Measurements from ENCODE around the gene GIT1.
A peak's percentile ranks its signal among the peaks of the same experiment; 100 is the strongest.

Gene GIT1

DNA sequence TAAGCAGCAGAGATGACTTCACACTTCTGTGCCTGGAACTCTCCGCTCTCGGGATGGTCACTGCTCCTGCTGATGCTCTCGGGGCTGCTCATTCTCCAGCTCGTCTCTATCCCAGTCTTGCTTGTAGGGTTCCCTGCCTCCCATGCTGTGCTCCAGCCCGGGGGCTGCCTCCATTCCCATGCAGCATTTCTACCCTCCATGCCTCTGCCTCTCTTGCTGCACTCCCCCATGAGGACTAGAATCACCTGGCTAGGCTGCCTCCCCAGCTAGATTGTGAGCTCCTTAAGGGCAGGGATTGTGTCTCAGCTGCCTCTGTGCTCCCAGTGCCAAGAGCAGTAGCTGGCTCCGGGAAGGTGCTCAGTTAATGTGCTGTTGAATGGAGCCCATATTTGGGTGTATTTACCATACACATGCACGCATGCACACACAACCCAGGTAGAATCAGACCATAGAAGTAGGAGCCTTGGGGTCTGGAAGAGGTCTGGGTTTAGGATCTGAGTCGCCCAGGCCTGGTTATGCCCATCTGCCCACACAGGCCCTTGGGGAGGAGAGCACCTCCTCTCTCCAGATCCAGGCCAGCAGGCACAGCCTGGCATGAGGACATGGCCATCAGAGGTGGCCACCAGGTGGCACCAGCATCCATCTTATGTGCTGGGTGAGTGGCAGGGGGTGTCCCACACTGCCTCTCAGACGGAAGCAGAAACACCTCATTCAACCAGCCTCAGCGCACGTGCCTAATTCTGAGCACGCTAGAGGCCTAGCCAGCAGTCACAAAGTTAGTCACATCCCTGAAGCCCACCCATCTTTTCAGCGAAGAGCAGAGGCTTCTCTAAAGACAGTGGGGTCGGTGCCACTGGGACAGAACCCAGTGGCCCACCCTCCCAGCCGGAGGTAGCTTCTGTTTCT, 9.3 kb downstream of the GIT1 start:
- peak; percentile 92 for DNase-seq (ENCODE audit: low spot score)

DNA sequence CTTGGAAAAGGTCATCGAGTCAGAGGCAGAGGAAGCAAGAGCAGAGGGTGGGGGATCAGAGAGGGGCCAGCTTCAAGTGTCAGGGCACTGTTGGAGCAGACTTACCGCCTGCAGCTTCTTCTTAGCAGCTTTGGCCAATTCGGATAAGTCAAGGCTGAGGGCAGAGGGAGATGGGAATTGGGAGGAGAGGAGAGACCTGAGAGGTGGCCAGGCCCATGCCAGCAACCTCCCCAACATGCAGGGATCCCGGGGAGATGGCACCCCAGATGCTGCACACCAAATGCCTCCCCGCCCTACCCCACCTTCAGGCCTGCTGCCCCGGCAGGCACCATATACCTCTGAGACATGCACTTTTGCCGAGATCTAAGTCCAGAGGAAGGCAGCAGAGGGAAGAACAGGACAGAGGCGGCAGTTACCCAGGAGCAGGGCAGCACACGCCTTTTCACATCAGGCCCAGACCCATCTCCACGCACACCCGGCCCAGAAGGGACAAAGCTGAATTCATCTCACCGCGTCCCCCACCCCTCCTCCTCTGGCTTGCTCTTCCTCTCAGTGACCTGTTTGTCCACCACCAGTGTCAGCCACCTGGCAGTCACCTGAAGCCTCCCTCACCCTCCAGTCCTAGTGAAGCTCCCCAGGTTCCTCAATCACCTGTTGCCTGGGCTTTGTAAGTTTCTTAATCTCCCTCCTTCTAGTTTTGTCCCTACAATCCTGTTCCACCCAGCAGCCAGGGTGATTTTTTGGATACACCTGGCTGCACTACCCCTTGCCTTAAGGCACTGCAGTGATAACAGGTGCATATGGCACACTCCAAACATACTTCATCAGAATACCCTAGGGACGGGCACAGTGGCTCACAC, 10.6 kb downstream of the GIT1 start:
- no peak for DNase-seq (ENCODE audit: low spot score)

DNA sequence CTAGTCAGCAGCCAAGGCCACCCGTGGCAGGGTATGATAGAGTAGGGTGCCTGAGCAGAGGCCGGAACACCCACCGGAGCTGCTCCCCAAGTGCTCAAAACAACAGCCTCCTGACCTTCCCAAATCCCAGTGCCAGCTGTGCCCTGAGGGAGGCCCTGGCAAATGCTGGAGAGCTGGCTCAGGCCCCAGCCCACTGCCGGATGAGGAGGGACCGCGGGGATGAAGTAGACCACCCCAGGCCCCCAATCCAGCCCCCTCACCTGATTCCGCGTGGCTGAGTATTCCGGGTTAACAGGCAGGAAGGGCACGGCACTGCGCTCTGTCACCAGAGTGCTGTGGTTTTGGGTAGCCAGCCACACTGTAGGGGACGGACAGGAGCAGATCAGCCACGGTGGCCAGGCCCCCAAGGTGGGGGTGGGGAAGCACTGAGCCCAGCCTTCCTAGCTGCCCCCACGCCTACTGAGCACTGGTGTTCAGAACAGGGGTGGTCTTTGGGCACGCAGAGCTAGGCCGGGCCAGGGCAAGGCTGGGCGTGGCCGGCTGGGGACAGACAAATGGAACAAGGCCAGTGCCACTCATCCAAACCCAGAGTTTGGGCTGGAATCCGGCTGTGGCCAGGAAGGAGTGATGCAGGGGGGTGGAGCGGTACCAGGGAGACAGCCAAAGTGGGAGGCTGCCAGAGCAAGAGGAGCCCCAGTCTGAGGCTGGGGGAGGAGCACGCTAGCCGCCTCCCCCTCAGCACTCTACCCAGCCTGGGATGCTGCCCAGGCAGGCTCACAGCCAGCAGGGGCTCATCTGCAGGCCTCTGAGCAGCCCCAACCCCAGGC, 11.8 kb downstream of the GIT1 start:
- DNase-seq (ENCODE audit: low spot score), result no peak

DNA sequence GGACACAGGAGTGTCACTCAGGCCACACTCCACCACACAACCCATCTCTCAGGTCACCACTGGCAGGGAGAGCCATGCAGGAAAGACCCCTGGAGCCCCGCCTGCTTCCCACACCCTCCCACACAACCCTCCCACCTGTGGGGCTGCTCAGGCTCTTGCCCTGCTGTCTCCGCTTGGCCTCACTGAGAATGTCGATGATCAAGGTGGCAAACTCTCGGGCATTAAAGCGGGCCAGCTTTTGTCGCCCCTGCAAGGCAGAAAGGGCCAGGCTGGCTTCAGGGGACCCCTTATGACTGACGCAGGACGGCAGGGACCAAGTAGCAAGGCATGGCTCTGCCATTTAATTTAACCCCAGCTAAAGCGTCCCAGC, 12.5 kb downstream of the GIT1 start:
- no peak for DNase-seq (ENCODE audit: low spot score)

DNA sequence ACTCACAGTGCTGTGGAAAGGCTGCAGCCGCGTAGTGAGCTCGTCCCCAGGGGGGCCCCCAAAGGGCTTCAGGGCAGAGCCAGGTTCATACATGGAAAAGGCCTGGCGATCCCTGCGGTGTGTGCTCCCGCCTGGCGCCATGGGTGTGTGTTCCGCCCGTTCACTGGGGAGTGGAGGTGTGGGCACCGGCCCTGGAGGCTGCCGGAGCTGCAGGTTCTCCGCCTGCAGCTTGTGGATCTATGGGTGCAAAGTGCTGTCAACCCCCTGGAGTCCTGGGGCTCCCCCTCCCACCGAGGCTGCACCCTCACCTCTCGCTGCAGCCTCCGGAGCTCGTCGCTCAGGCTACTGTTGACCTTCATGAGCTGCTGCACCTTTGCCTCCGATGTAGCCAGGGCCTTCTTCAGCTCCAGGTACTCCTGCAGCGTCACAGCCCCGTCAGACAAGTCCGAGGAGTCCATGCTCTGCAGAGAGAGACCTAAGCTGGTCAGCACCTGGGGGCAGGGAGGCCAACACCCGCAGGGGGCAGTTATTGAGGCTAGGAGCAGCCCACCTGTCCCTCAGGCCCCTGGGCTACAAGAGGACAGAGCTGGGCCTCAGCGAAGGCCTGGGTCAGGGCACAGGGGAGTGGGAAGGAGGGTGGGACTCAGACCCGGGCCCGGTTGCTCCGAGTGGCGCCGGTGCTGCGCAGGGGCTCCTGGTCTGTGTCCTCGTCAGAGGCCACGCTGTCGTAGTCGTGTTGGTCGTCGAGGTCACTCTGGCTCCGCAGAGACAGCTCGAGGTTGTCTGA, 13.0 kb downstream of the GIT1 start:
- no peak for DNase-seq (ENCODE audit: low spot score)

DNA sequence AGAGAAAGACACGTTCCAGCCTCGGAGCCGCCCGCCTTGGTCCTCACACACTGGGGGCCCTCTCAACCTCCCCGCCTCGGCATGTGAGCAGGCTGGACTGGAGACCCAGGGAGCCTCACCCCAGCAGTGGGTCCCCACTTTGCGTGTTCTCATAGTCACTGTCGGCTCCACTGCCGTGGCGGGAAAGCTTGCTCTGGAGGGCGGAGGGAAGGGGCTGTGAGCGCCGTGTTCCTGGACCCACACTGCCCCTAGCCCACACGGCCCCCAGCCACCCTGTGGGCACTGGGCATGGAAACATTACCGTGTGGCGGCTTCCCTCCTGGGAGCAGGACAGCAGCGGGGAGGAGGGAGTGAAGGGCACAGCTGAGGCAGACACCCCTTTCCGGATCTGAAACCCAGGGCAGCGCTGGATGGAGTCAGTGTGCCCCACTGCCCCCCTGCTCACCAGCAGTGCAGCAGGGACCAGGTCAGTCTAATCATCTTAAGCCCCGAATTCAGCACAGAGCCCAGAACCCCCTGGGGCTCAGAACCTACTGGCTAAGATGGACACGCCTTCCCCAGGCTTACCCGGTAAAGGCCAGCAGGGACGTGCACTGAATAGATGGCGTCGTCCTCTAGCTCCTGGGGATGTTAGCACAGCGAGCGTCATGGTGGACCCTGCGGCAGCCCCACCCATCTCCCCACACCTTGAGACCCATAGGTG, 13.8 kb downstream of the GIT1 start:
- DNase-seq (ENCODE audit: low spot score), result no peak

DNA sequence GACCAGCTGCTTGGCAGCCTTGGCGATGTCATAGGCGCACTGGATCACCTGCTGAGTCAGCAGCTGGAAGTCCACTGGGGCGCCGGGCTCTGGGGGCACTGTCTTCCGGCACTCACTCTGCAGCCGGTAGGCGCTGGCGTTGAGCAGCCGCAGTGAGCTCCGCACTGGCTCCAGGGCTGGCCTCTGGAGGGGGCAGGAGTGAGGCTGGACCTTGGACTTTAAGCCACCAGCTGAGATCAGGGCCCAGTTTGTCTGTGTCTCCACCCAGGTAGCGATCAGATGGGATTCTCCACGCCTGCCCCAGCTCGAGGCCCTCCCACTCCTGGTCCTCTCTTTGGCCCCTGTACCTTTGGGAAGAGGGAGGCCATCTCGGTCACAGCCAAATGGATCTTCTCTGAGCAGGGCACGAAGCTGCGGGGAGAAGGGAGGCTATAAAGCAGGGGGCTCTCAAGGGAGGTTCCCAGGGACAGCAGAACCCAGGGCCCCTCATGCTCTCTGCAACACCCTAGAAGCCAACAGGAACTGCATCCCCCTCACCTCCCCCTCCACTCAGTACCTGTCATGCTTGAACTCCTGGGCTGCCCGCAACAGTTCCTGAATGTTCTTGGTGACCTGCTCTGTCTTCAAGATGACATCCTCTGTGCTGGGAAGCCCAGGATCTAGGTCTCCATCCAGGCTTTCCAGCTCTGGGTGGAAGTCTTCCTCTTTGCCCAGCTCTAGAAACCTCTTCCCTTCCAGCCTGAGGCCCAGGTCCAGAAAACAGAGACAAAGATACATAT, 14.5 kb downstream of the GIT1 start:
- no peak for DNase-seq (ENCODE audit: low spot score)

DNA sequence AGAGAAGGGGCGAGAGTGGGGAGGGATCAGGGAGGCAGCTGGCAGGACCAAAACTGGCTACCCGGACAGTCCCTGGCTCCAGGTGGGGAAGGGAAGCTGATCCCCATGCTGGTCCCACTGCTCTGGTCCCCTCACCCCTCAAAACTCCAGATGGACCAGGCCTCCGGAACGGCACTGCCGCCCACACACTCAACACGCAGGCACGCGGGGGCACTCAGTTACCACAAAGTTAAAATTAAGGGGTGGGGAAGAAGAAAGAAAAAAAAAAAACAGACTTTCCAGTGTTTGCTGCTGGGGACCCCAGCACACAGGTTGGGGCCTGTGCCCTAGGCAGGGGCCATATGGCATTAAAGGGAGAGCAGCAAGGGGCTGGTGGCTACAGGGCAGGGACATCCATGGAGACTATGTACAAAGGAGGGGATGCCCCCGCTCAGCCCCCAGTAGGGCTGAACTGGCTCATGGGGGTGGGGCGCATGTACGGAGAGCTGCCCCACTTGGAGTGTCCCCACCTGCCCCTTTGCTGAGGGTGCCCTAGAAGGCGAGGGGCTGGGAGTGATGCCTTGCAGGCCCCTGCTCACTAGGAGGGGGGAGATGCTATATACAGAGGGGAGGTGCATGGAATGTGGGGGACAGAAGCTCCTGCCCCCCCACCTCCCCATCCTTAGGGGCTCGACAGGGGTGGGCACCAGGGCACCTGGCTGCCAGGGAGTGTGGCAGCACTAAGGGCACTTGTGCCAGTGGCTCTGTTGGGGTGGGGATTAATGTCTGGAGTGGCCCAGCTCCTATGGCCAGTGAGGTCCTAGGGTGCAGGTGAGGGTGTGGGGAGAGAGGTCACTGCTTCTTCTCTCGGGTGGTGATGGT, 15.3 kb downstream of the GIT1 start:
- no peak for DNase-seq (ENCODE audit: low spot score)

DNA sequence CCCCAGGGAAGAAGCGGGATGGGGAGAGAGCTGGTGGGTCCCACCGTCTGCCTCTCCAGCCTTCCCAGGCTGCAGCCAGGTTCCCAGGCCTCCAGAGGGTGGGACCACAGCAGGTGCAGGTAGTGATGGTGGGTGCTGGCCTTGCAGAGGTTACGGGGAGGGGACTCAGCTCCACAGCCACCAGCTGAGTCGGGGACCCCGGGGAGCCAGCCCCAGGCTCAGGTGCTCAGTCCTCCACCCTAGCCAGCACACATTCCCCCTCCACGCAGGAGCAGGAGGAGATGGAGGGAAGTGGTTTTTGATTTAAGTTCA, 15.9 kb downstream of the GIT1 start:
- DNase-seq (ENCODE audit: low spot score), result no peak

DNA sequence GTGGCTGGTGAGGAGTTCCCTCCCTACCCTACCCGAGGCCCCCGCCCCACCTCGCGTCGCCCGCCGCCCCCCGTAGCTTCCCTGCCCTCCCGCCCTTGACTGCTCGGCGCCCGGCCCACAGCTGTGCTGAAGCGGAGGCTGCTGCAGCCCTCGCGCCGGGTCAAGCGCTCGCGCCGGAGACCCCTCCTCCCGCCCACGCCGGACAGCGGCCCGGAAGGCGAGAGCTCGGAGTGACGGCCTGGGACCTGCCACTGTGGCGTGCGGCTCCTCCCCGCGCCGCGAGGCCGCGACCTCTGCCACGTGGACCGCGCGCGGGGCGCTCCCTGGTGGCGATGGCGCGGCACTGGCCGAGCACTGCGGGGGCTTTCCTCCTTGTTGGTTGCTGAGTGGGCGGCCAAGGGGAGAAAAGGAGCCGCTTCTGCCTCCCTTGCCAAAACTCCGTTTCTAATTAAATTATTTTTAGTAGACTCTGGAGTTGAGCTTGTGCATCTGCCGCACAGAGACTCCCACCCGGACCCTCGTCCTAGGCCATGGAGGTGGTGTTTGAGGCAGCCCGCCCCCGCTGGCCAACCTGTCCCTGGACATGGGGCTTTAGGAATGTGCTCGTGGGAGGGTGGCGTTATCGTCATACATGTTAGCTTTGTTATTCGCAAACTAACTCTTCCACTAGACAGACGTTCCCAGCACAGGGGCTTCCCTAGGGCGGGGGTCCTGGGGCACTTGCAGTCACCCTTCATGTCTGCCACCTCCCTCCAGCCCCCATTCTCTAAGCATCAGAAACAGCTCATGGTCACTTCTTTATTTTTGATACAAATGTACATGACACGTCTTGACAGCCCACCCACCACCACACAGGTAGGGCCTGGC, 16.5 kb downstream of the GIT1 start:
- DNase-seq (ENCODE audit: low spot score), result peak; percentile 33

DNA sequence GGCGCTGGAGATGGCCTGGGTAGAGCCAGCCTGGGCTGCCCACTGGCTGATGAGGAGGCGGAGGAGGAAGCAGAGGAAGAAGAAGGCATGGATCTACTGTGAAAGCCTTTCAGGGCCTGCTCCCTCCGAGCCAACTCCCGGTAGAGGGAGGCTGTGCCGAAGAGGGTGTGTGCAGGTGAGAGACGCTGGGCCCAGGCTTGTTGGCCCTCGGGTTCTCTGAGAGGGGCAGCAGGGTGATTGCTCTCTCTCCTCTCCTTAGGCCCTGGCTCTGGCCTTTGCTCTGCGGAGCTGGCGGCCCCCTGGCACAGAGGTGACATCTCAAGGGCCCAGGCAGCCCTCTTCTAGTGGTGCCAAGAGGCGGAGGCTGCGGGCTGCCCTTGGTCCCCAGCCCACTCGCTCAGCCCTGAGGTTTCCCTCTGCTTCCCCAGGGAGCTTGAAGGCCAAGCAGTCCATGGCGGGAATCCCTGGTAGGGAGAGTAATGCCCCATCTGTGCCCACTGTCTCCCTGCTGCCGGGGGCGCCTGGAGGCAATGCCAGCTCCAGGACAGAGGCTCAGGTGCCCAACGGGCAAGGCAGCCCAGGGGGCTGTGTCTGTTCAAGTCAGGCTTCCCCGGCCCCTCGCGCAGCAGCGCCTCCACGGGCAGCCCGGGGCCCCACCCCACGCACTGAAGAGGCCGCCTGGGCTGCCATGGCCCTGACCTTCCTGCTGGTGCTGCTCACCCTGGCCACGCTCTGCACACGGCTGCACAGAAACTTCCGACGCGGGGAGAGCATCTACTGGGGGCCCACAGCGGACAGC, 17.4 kb downstream of the GIT1 start:
- DNase-seq (ENCODE audit: low spot score), result no peak

DNA sequence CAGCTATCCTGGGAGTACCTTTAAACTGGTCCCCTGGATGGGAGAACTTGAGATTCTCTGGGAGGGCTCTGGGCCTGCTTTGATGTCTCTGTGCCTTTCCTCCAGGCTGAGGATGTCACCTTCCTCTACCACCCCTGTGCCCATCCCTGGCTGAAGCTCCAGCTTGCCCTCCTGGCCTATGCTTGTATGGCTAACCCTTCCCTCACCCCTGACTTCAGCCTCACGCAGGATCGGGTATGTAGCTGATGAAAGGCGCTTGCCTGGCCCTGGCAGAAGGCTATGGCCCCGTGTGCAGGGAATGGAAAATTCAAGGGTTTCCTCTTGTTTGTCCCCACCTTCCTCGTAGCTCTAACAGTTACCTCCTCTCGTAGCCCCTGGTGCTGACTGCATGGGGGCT, 18.0 kb downstream of the GIT1 start:
- no peak for DNase-seq (ENCODE audit: low spot score)

DNA sequence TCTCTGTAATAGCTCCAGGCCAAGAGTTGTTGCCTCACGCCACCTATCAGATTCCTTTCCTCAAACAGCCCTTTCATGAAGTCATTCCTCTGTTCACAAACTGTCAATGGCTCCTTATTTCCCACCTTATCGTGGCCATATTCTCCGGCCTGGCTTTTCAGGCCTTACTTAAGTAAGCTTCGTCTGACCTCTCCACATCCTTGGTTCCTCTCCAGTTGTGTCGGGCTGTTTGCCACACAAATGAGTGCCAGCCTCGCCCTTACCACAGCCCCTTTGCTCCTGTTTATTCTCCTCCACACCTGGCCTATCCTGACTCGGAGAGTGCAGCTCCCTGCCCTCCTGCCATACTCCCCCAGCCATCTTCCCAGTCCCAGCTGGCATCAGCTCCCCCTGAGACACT, 18.9 kb downstream of the GIT1 start:
- DNase-seq (ENCODE audit: low spot score), result no peak

DNA sequence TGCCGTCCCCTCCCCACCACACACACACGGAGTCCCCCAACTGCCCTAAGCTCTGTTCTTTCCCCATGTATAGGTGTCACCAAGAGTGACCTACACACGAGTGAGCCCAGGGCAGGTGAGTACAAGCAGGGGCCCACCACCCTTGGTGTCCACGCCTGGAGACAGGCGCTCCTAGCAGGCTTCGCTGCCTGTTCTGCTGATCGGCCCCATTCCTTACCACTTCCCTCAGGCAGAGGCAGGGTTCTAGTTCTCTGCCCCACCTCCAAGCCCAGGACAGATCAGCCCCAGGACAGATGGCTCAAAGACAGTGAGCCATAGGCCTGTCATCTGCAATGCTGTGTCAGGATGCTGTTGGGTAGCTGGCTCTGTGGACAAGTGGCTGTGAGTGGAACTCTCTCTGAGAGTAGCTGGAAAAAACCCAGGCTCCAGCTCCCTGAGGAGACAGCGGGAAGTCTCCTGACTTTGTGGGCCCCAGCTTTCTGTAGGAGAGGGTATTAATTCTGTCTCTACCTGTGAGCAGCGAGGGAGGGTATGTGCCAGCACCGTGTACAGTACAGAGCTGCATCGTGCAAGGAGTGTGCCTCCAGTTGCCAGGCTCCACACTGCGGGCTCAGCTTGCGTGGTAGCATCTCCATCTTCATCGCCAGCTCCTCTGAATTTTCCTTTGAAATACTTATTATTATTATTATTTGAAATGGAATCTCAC, 20.1 kb downstream of the GIT1 start:
- DNase-seq (ENCODE audit: low spot score), result no peak

DNA sequence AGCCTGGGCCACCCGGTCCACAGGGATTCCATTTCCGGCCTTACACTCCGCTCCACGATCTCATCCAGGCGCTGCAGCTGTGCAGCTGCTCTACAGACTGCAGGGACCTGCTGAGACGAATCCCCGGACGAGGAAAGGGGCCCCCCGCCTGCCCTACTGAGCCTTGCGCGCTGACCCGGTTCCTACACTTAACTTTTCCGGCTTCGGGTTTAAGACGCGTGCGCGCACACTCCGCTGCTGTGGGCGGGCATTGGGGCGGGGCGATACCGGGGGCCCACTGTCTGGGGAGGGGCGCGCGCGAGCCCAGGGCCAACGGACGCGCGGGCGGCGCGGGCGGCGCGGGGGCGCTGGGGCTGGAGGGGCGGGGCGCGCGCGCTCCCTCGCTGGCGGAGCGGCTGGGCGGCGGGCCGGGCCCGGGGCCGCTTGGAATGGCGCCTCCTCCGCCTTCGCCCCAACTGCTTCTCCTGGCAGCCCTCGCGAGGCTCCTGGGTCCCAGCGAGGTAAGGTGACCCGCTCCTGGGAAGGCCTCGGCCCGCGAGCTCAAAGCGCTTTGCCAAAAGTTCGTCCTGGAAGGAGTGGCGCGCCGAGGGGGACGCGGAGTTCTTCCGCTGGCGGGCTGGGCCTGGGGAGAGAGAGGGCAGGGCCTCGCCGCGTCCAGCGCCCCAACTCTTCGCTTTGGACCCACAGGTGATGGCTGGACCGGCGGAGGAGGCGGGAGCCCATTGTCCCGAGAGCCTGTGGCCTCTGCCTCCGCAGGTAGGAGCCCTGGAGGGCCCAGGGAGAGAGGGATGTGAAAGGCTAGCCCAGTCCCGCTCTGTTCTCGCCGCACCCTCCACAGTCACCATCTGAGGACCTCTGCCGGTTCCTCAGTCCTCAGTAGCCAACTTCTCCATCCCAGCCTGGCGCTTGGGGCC, 20.9 kb downstream of the GIT1 start, which contains the start of gene TP53I13:
Gene TP53I13, plus strand, starts transcription at position 371 of the 914 bp plus-strand sequence. Its CDS starts 58 bp downstream, at position 429.
- DNase-seq (ENCODE audit: low spot score), result peak; percentile 93
